Measurements from ENCODE around the gene LDLRAD3.

- TF ChIP-seq CTCF (IDR thresholded peaks at IDR 0.05), result no peak
- no peak for TF ChIP-seq SIN3A (IDR thresholded peaks at IDR 0.05; ENCODE audit: borderline replicate concordance, insufficient read depth, low read depth, low read length)
- TF ChIP-seq POLR2AphosphoS5 (IDR thresholded peaks at IDR 0.05; ENCODE audit: low read depth, low read length), result no peak
- TF ChIP-seq REST (IDR thresholded peaks at IDR 0.05; ENCODE audit: insufficient read depth in 1 of 2, low read depth in 2 of 2, low read length in 1 of 2), result no peak
Measured at GRCh38 chr11:36192425-36193289, 248.8 kb downstream of the LDLRAD3 start.

Measured in Panc1 (cell line).